Measurements from ENCODE around the gene PITPNM3. TPM values are rescaled to one million over a fixed set of nuclear protein-coding genes. Genes with fewer than 3 reads are reported as not detected.

The PITPNM3 gene
- total and polyA plus RNA-seq, 2 of the 8 experiments (the other 6 are each of a cell fraction or from before 2014, with no cell fraction given) = 1.7 to 3.1 TPM

DNA sequence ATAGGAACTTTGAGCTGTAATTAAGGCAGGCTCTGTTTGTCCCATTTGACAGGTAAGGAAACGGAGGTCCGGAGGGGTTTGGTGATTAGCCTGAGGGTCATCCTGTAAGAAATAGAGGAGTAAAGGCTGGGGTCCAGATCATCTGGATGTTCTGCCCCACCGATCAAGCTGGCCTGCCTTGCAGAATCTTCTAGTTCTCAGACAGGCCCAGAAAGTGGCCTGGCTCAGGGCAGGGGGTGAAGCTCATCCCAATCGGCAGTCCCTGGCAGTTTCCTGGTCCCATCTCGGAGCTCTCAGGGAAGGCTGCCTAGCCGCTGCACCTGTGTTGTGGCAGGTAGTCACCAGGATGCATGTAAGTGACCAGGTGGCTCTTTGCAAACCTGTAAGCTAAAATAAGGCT is 107.9 kb downstream of the PITPNM3 start (continued):
- no peak for TF ChIP-seq HDAC2 (IDR thresholded peaks at IDR 0.05; ENCODE audit: borderline replicate concordance in 1 of 2, low read depth in 2 of 2, low read length in 2 of 2)
- TF ChIP-seq TAF7 (optimal IDR thresholded peaks at IDR 0.05; ENCODE audit: borderline replicate concordance, low read depth, low read length) = no peak
- TF ChIP-seq, protein P1, sequence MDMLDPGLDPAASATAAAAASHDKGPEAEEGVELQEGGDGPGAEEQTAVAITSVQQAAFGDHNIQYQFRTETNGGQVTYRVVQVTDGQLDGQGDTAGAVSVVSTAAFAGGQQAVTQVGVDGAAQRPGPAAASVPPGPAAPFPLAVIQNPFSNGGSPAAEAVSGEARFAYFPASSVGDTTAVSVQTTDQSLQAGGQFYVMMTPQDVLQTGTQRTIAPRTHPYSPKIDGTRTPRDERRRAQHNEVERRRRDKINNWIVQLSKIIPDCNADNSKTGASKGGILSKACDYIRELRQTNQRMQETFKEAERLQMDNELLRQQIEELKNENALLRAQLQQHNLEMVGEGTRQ (IDR thresholded peaks at IDR 0.05; ENCODE audit: low read length) = no peak
- no peak for TF ChIP-seq SP2 (IDR thresholded peaks at IDR 0.05; ENCODE audit: low read length)
- no peak for TF ChIP-seq RFX5 (IDR thresholded peaks at IDR 0.05; ENCODE audit: borderline replicate concordance, low read depth, low read length)
- TF ChIP-seq TEAD4 (IDR thresholded peaks at IDR 0.05; ENCODE audit: low read depth, low read length) = no peak
